Colonic mucosa (tissue), 4 donors: ENCODE measurements around the gene ADORA1. TPM values are rescaled to one million over a fixed set of nuclear protein-coding genes. Genes with fewer than 3 reads are reported as not detected.

Experiments
- DNase-seq: peaks from one replicate; pipeline ENCODE4 v3.0.0-alpha.2; 2020
- H3K27ac ChIP-seq: fragments of 200-600 bp; one replicate; pipeline ENCODE4 v1.8.0; 2021
- H3K27me3 ChIP-seq: fragments of 200-600 bp; one replicate; pipeline ENCODE4 v1.8.0; 2021
- H3K36me3 ChIP-seq: fragments of 200-600 bp; one replicate; pipeline ENCODE4 v1.8.0; 2021
- H3K4me1 ChIP-seq: fragments of 200-600 bp; one replicate; pipeline ENCODE4 v1.8.0; 2021; ENCODE audit warnings: mild to moderate bottlenecking
- H3K4me3 ChIP-seq: fragments of 200-600 bp; one replicate; pipeline ENCODE4 v1.8.0; 2021
- H3K9ac ChIP-seq, 2 donors: one replicate each; pipeline ENCODE4 v1.7.0; 2013; ENCODE audit warnings: control low read depth in 2 of 2, low read depth in 2 of 2, low read length in 2 of 2
- H3K9me3 ChIP-seq: fragments of 200-600 bp; one replicate; pipeline ENCODE4 v1.8.0; 2021
- CTCF ChIP-seq: fragments of 200-600 bp; IDR thresholded peaks from one replicate; pipeline ENCODE4 v1.8.0; 2022; ENCODE audit warnings: antibody characterized with exemption, mild to moderate bottlenecking
- intact Hi-C: fragments of 100-400 bp; cut with DNase I; formaldehyde crosslinking; loops from one replicate; pipeline ENCODE4 v1.14.1; 2022
- total RNA-seq, 2 donors: library from RNA; stranded (reverse); fragmentation: NEBNext Ultra II Directional in 1 of 2; extraction: Animal tissue kit (Norgen Biotek cat#: 25700) in 1 of 2; gene quantifications; one replicate each; pipeline ENCODE4 v1.2.1, GENCODE V29; 2021
- donor health status: healthy.
- donor health status: DM: no; HTN: no; CAD: no.
- donor health status: DM: no; HTN: no; CAD: no.

ADORA1 gene
- total RNA-seq, 2 donors from 2014 or later, result 0.42 to 1.6 TPM

GRCh38 chr1:203165800-203166161 lies 38.3 kb downstream of the ADORA1 start:
- Histone ChIP-seq H3K9ac (no peak overlapping the region), H3K27ac (no peak overlapping the region), H3K4me3 (no peak overlapping the region), H3K4me1 (no peaks in the 10 kb centered on the region), H3K9me3 (no peaks in the 10 kb centered on the region), H3K27me3 (no peaks in the 10 kb centered on the region), H3K36me3 (no peaks in the 10 kb centered on the region)
- intact Hi-C loops, result no loop called here
- TF ChIP-seq CTCF, result no peak
- no peak for DNase-seq

- H3K4me3 ChIP-seq, result no peak overlapping the region
- H3K27me3 ChIP-seq, result no peaks in the 10 kb centered on the region
- intact Hi-C loops, result no loop called here
- no peak overlapping the region for H3K27ac ChIP-seq
- H3K9me3 ChIP-seq, result no peaks in the 10 kb centered on the region
- DNase-seq, result peak; percentile 59
- TF ChIP-seq CTCF, result no peak
- no peaks in the 10 kb centered on the region for H3K36me3 ChIP-seq
- no peaks in the 10 kb centered on the region for H3K4me1 ChIP-seq
- H3K9ac ChIP-seq, result no peak overlapping the region
Measured at GRCh38 chr1:203166192-203166940, 38.8 kb downstream of the ADORA1 start.

GRCh38 chr1:203167026-203167912 lies 39.7 kb downstream of the ADORA1 start:
- no peaks in the 10 kb centered on the region for H3K36me3 ChIP-seq
- H3K9me3 ChIP-seq, result no peaks in the 10 kb centered on the region
- intact Hi-C loops, result no loop called here
- no peak overlapping the region for H3K4me3 ChIP-seq
- no peak overlapping the region for H3K9ac ChIP-seq
- no peak for DNase-seq
- no peaks in the 10 kb centered on the region for H3K4me1 ChIP-seq
- no peak for TF ChIP-seq CTCF
- no peaks in the 10 kb centered on the region for H3K27me3 ChIP-seq
- no peak overlapping the region for H3K27ac ChIP-seq

- no peaks in the 10 kb centered on the region for H3K27me3 ChIP-seq
- no peak for TF ChIP-seq CTCF
- no peak for DNase-seq
Measured at GRCh38 chr1:203167913-203168200, 40.3 kb downstream of the ADORA1 start.

GRCh38 chr1:203168256-203168786 lies 40.8 kb downstream of the ADORA1 start:
- TF ChIP-seq CTCF, result no peak
- Histone ChIP-seq H3K4me3 (no peak overlapping the region), H3K27ac (no peak overlapping the region), H3K4me1 (no peaks in the 10 kb centered on the region), H3K27me3 (no peaks in the 10 kb centered on the region), H3K36me3 (no peaks in the 10 kb centered on the region), H3K9me3 (no peaks in the 10 kb centered on the region), H3K9ac (no peak overlapping the region)
- intact Hi-C loops, result no loop called here
- DNase-seq, result no peak

More at GRCh38 chr1:203167913-203168200, 40.3 kb downstream of the ADORA1 start:
- Histone ChIP-seq H3K4me3 (no peak overlapping the region), H3K4me1 (no peaks in the 10 kb centered on the region), H3K27ac (no peak overlapping the region), H3K36me3 (no peaks in the 10 kb centered on the region), H3K9me3 (no peaks in the 10 kb centered on the region), H3K9ac (no peak overlapping the region)
- intact Hi-C loops, result no loop called here
